Activated CD4-positive, alpha-beta T cell treated with anti-CD3 and anti-CD28 coated beads, Interleukin-2, amount 50 U/mL, for 48 hours (primary cell): Measurements from ENCODE around the gene MFF.
"Not testable (repeated sequence)": the region's sequence is repeated elsewhere in the genome, so short reads cannot be mapped to it uniquely, and the experiment has no call there.

ENCODE experiments used
- DNase-seq, 2 experiments: peaks; one replicate each; pipeline ENCODE4 v3.0.0-alpha.2; 2020

Gene MFF

GRCh38 chr2:227378371-227378782, 53.3 kb downstream of the MFF start:
- no peak for DNase-seq

DNA sequence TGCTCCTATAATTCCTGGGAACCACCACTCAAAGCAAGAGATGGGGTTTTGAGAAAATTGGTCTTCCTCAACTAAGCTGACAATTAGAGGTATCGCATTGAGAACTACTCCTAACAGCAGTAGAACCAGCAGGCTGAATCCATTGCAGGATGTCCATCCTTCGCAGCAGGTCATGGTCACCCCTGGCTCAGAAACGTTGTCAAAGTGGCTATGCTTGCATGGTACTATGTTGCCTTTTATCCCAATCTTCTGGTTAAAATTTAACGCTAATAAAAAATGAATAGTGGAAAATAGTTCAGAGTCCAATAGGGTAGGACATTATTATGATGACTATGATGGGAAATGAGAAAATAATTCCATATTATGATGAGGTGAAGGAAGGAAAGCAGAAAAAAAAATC, 54.0 kb downstream of the MFF start, which contains the start of gene TM4SF20:
TSS of gene TM4SF20 (minus strand) at position 212 of the 400 bp plus-strand sequence. CDS start at position 174, 38 bp downstream.
- DNase-seq, result no peak

DNA sequence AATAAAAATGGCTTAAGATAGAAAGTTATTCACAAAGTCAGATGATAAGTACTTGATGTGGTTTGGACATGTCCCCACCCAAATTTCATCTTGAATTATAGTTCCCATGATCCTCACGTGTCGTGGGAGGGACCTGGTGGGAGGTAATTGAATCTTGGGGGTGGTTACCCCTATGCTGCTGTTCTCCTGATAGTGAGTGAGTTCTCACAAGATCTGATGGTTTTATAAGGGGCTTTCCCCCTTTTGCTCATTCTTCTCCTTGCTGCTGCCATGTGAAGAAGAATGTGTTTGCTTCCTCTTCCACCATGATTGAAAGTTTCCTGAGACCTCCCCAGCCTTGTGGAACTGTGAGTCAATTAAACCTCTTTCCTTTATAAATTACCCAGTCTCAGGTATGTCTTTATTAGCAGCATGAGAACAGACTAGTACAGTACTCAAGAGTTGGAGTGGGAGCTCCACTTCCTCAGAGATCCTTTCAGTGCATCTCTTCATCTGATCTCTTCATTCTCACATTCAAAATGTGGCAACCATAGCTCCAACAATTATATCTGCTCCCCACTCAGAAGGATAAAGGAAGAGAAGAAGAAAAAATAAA, 57.3 kb downstream of the MFF start:
- not testable (repeated sequence) for DNase-seq

GRCh38 chr2:227383686-227384085, 58.6 kb downstream of the MFF start:
- DNase-seq, result no peak

- no peak for DNase-seq
Measured at GRCh38 chr2:227386630-227387029, 61.6 kb downstream of the MFF start.

DNA sequence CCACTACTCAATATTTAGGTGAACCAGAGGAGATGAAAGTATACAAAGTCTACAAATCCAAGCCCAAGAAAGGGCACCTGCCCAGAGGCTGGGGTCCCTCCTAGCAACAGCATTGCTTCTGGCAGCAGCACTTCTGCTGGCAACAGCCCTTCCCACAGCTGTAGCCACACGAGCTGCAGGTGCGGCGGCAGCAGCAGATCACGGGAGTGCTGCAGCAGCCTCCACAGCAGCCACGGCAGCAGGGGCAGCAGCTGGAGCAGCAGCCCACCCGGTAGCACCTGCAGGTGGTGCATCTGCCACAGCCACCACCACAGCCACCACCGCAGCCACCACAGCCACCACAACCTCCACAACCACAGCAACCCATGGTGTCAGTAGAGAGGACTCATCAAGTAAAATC, 62.5 kb downstream of the MFF start, which contains the start of gene SCYGR1:
TSS of gene SCYGR1 (minus strand) at position 367 of the 400 bp plus-strand sequence. CDS start at position 367, 0 bp downstream.
- DNase-seq, result not testable (repeated sequence)

DNA sequence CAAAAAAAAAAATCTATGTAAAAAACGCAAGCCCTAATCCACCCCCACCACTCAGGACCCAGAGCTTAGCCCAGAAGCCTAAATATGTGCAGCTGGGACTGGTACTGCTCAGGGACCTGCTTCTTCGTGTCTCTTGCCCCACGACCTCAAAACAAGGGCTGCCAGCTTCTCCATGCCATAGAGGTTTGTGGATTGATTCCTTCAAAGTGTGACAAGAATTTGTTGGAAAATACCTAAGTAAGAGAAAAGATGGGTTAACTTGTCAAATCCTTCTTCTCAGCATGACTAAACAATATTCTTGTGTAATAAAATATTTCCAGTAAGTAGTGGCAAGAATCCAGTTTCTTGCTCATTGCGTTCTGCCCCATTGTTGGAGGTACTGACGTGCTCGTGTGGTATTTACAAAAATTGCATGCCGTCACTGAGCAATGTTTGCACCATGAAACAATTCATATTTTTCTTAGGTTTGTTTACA, 63.5 kb downstream of the MFF start:
- DNase-seq, result no peak

GRCh38 chr2:227389231-227389630, 64.2 kb downstream of the MFF start:
- DNase-seq, result no peak

DNA sequence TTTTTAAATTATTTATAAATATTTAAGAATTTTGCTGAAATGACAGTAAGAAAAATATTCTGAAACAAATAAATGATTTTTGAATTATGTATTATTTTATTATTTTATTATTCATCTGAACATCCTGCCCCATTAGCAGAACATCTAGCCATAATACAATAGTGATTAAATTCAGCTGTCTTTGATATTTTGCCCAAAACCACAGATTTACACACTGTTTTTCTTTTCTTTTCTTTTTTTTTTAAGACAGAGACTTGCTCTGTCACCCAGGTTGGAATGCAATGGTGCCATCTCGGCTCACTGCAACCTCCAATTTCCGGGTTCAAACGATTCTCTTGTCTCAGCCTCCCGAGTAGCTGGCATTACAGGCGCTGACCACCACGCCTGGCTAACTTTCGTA, 64.6 kb downstream of the MFF start:
- no peak for DNase-seq

DNA sequence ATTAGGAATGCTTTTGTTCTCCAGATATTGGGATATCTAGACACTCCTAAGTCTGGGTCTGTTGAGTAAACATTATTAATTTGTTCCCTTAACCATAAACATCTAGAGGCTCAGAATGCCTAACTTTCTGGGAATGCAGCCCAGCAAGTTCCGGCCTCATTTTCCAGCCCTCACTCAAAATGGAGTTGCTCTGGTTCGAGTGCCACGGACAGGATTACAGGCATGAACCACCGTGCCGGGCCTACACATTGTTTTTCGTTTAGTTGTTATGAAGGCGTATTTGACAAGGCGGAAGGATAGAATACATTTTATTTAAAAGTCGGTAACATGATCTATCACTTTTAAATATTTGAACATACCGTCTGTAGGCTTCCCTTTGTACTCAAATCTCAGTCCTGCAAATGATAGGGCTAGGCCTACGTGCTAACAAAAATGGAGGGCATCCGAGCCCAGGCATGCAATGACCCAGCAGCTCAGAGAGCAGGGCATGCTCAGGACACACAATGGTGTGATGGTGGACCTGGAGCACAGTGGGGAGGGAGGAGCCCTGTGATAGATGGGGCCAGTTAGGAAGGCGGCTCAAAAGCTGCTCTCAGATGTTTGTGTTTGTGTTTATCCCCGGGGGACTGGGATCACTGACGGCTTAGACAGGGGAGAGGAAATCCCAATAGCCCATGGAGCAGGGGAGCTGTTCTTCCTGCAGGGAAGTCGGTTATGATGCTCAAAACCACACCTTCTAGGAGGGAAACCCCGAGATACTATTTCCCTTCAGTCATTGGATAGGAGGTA, 65.6 kb downstream of the MFF start:
- DNase-seq, result no peak

- DNase-seq, result no peak
Measured at GRCh38 chr2:227394401-227394800, 69.3 kb downstream of the MFF start.

DNA sequence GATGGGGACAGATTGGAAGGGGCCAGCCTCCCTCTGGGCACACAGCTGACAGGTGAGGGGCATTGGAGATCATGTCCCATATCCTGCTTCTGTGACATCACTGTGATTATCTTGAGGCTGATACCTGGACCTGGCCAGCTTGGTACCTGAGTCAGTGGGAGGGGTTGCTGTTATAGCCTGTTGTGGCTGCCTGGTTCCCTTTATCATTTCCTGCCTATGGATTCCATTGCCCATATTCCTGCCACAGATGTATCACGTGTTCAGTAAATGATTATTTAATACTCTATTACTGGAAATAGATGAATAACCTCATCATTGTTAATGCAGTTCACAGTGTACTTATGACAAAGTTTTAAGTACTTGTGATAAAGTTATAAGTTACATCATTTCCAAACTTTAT, 70.5 kb downstream of the MFF start:
- DNase-seq, result no peak

DNA sequence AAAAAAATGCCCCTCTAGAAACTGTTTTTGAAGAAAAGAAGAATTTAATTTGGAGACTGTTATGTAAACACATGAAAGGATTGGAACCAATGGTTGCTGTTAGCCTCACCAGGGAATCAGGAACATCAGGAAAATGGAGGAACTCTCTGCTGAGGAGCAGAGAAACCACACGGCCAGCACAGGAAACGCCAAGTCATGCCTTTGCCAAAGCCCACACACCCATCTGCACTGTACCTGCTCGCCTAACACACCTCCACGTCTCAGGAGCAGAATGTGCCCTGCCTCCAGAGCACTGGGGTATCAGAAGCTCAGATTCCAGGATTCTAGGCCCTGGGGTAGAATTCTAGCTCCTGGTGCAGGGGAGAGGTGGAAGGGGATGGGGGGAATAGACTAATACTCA, 72.5 kb downstream of the MFF start:
- DNase-seq, result no peak

- DNase-seq, result no peak
Measured at GRCh38 chr2:227398684-227399670, 73.9 kb downstream of the MFF start.

- DNase-seq, result no peak
Measured at GRCh38 chr2:227401550-227401949, 76.5 kb downstream of the MFF start.

DNA sequence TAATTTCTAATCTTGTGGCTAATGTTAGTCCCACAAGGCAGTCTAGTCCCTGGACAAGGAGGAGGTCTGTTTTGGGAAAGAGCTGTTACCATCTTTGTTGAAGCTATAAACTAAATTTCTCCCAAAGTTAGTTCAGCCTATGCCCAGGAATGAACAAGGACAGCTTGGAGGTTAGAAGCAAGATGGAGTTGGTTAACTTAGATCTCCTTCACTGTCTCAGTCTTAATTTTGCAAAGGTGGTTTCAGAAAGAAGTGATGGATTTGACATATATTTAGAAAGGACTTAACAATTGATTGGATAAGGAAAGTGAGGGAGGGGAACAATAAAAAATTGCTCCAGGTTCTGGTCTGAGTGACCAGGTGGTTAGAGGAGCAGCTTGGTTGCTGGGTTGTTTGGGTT, 77.3 kb downstream of the MFF start:
- DNase-seq, result no peak

GRCh38 chr2:227402959-227403358, 77.9 kb downstream of the MFF start:
- no peak for DNase-seq

GRCh38 chr2:227404585-227405271, 79.7 kb downstream of the MFF start:
- DNase-seq, result no peak

GRCh38 chr2:227406177-227407031, 81.4 kb downstream of the MFF start:
- DNase-seq, result no peak
